ENCODE measurements around the gene ELFN1. TPM values are rescaled to one million over a fixed set of nuclear protein-coding genes. Genes with fewer than 3 reads are reported as not detected.

Gene ELFN1
- total RNA-seq, 1 experiment from 2014 or later: 0.48 TPM

DNA sequence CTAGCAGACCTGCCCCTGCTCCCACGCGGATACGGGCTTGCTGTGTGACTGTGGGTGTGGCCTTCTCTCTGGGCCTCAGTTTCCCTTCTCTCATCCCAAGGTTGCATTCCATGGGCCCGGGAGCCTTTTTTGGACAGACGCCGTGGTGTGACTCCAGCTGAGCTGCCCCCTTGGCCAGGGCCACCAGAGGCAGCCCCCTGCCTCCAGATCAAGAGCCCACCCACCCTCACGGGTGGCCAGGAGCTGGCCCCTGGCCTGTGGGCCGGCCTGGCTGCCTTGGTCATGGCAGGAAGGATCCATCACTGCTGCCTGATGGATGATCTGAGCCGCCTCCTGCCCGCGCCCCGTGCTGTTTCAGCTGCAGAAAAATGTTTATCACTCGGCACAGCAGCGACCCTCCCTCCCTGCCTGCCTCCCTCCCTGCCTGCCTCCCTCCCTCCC, 27.8 kb upstream of the ELFN1 start:
- no peak for DNase-seq (ENCODE audit: low read depth)

DNA sequence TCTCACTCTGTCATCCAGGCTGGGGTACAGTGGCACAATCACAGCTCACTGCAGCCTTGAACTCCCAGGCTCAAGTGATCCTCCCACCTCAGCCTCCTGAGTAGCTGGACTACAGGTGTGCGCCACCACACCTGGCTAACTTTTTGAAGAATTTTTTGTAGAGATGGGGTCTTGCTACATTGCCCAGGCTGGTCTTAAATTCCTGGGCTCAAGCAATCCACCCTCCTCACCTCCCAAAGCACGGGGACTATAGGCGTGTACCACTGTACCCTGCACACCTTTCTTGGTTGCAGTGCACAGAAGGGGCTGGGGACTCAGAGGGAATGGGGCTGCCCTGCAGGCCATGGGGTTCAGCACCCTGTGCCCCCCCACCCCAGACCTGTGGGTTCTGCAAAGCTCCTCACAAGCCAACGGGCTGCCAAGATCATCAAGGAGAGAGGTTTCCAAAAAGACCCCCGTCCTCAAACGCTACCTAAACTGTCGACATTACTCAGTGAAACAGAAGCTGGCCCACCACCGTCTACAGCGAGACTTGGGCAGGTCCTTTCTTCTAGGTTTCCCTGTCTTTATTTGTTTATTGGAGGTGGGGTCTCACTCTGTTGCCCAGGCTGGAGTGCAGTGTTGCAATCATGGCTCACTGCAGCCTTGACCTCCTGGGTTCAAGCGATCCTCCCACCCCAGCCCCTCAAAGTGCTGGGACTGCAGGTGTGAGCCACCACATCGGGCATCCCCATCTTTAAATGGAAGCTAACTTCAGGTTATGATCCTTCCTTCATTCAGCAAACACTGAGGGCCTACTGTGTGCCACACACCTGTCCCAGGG, 26.6 kb upstream of the ELFN1 start:
- DNase-seq (ENCODE audit: low read depth): no peak

DNA sequence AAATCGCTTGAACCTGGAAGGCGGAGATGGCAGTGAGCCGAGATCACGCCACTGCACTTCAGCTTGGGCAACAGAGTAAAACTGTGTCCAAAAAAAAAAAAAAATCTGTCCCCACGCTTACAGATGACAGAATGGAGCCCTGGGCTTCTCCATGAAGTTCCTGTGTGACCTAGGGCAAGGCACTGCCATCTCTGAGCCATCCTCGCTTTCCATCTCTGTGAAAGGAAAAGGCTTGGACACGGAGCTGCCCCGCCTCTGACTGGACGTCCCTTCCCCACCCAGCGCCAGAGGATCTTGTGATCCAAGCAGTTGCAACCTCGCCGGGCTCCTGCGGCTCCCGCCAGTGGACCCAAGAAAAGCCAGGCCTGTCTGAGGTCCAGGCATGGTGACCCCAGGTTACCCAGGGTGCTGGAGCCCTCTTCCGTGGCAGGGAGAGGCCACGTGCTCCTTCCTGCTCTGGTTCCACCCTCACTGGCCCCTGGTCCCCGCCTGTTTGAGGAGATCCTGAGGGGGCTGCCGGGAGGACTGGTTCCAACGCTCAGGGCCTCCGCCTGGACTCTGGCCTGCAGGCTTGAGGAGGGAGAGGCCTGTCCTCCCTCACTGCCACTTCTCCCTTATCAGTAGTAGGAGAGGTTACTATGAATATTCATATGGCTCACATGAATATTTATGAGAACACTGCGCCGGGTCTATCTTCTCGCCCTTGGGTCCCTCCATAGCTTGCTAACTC, 25.6 kb upstream of the ELFN1 start:
- no peak for DNase-seq (ENCODE audit: low read depth)

DNA sequence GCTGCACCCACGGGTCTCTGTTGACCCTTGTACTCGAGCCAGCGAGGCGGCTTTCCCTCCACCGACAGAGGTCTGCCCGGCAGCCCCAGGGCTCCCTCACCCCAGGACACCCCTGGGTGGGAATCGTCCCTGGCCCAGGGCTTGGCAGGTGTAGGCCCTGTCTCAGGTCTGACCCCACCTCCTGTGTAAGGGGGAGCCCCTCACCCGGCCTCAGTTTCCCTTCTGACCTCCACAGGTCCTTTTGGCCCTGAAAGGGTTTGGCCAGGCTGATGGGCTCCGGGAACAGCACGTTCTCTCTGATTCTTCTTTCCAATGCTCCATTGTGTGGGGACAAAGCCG, 25.0 kb upstream of the ELFN1 start:
- no peak for DNase-seq (ENCODE audit: low read depth)

DNA sequence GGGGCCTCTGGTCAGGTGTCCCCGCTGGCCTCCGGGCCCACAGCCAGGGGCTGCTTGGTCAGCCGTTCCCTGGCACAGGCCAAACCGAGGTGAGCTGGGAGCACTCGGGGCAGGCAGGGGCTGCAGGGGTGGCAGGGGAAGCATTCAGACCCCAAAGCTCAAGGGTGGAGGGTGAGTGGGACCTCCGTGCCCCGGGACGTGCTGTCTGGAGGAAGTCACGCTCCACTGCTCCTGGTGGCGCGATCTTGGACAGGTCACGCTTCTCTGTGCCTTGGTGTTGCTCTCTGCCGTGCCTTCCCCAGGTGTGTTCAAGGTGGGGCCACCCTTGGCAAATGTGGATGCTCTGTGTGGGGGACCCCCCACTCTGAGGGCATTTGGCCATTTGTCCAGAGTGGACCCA, 24.6 kb upstream of the ELFN1 start:
- no peak for DNase-seq (ENCODE audit: low read depth)

DNA sequence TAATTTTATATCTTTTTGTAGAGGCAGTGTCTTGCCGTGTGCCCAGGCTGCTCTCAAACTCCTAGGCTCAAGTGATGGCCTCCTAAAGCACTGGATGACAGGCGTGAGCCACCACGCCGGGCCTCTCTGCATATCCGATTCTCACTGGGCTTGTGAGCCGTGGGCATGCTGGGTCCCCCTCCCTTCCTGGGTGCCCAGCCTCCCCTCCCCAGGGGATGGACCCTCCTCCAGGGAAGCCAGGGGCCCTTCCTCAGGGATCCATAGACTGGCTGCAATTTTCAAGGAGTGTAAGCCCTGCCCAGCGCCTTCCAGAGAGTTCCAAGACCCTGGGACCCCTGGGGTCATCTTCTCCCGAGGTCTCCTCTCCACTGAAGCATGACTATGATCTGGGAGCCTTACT, 23.7 kb upstream of the ELFN1 start:
- no peak for DNase-seq (ENCODE audit: low read depth)

GRCh38 chr7:1646957-1647891, 22.9 kb upstream of the ELFN1 start:
- no peak for DNase-seq (ENCODE audit: low read depth)

GRCh38 chr7:1647961-1648672, 22.0 kb upstream of the ELFN1 start:
- no peak for DNase-seq (ENCODE audit: low read depth)

DNA sequence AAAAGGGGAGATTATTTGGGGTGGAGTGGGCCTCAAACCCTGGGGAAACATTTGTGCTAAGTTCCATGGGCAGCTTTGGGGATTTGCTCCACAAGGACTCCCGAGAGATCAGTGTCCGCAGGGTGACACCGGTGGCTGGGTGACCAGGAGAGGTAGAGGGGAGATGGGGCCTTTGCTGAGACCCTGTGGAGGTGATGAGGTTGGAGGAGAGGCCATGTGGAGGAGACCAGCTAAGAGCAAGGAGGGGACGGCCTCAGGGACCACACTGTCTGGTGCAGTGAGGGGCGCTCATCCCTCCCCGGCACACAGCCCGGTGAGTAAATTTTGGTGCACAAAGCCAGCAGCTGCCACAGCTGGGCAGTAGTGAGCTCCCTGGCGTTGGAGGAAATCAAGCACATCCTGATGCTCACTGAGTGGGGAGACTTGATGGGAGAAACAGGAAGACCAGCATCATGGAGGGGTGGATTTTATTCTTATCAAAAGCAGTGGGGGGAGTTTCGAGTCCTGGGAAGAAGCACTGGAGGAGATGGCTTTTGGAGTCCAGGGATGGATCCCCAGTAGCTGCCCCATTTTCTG, 20.2 kb upstream of the ELFN1 start:
- DNase-seq (ENCODE audit: low read depth): no peak

DNA sequence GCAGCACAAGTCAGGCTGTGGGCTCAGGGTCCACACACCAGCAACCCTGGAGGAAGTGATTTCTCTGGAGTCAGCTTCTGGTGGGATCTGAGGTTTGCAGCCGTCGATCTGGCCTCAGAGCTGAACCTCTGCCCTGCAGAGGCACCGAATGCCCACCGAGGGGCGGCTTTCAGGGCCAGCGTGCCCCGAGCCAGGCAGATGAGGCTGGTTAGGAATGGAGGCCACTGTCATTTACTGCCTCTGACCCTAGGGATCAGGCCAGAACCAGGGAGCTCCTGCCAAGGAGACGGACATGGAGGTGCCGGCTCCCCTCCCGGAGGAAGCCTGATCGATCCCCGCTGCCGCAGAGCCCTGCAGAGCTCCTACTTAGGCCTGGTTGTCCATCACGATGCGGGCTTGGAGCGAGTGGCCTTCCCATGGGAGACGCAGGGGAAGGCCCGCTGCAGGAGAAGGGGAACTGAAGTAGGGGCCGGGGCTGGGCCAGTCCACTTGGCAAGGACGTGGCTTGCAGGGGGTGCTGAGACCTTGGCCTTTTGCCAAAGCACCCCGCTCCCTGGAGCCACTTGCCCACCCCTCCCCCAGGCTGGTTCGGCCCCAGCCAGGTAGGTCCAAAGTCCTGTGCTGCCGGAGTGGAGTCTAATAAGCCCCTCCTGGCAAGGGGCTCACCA, 19.6 kb upstream of the ELFN1 start:
- DNase-seq (ENCODE audit: low read depth): no peak

DNA sequence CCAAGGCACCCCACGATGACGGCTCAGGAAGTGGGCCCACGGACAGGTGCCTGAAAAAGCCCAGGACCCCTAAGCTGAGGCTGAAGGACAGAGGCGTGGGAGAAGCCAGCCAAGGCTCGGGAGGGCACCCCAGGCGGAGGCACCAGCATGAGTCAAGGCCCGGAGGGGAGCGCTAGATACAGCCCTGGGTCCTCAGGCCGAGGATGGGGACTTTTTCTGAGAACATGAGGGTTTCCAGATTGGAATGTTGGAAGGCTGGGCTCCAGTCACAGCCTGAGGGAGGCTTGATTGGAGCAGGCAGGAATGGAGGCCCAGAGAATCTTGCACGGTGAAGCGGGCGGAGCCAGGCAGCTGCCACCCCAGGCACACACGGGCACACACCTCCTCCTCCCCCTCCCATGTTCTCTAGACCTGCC, 19.0 kb upstream of the ELFN1 start:
- no peak for DNase-seq (ENCODE audit: low read depth)

DNA sequence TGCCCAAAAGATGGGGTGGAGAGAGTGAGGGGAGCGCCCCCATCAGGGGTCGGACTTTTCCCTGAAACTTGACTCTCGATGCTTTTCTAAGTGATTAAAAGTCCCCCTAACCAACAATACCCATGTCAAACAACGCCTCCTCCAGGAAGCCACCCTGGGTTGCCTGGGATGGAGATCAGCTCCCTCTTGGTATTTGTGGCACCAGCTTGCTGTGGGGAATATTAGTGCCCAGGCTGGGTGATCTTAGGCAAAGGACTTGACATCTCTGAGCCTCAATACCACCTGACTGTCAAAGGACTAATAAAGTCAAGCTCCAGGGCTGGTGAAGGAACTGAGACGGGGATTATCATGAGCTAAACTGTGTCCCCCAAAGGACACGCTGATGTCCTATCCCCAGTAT, 18.2 kb upstream of the ELFN1 start:
- no peak for DNase-seq (ENCODE audit: low read depth)

GRCh38 chr7:1653500-1653899, 16.6 kb upstream of the ELFN1 start:
- no peak for DNase-seq (ENCODE audit: low read depth)

- no peak for DNase-seq (ENCODE audit: low read depth)
Observed at GRCh38 chr7:1654111-1654510, 16.0 kb upstream of the ELFN1 start.

DNA sequence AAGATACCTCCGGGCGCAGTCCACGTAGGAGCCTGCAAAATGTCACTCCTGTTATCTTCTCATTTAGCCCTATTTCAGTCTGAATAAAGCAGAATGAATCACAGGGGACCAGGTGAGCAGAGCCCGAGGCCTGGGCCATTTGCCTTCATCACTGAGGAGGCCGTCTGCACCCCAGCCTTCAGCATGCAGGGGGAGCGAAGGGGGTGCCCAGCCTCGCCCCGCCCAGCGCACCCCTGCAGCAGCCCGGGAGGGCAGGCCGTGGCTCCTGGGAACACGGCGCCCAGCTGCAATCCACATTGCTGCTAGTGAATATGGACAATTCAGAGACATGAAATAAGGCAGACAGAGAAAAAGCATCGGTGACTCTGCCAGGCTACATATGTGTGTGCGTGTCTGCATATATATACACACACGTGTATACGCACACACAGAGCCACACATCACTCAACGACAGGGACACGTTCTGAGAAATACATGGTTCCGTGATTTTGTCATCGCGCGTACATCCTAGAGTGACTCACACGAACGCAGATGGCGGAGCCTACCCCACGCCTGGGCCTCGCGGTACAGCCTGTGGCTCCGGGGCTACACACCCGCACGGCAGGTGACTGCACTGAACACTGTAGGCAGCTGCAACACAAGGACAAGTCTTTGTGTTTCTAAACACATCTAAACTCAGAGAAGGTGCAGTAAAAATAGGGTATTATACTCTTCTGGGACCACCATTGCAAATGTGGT, 15.2 kb upstream of the ELFN1 start:
- peak; percentile 32 for DNase-seq (ENCODE audit: low read depth)

- peak; percentile 77 for DNase-seq (ENCODE audit: low read depth)
Observed at GRCh38 chr7:1659696-1660095, 10.4 kb upstream of the ELFN1 start.

DNA sequence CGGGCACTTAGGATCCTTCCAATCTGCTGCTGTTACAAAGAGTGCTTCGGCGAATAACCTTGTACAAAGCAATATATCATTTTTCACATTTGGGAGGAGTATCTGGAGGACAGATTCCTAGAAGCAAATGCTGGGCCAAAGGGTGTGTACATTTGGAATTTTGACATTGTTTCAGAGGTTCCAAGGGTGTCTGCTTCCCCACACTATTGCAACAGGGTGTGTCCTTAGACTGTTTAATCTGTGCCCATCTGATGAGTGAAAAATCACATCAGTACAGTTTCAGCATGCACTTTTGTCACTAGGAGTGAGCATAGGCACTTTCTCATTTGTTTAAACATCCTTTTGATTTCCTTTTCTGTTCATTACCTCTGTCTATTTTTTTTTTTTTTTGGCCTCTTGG, 8.6 kb upstream of the ELFN1 start:
- no peak for DNase-seq (ENCODE audit: low read depth)

- DNase-seq (ENCODE audit: low read depth): no peak
Observed at GRCh38 chr7:1662101-1662500, 8.0 kb upstream of the ELFN1 start.

GRCh38 chr7:1662767-1663166, 7.3 kb upstream of the ELFN1 start:
- no peak for DNase-seq (ENCODE audit: low read depth)

DNA sequence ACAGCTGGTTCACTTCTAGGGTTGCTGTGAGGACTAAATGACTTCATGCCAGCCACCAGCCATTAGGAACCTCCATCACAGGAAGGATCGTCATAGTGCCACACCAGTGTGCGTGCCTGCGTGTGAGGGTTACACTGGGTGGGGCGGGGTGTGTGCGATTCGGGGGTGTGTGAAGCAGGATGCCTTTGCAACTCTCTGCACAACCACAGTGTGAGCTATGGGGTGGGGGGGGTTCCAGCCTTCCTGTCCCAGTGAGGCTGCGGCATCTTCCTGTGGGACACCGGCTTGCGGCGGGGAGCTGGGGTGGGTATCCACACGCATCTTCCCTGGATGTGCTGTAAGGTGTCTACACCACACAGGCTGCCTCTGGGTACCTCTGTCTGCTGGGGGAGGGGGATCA, 6.9 kb upstream of the ELFN1 start:
- no peak for DNase-seq (ENCODE audit: low read depth)
